GM19395 (cell line): ENCODE data around the gene ZSWIM6.
"Not testable (repeated sequence)": the region's sequence is repeated elsewhere in the genome, so short reads cannot be mapped to it uniquely, and the experiment has no call there.

ENCODE experiments used
- ATAC-seq: cut with Tn5 transposase; IDR thresholded peaks from one replicate; pipeline ENCODE4 v1.9.1; 2021; ENCODE audit warnings: mild to moderate bottlenecking, moderate library complexity; ENCODE audit not compliant: unreplicated experiment

The ZSWIM6 gene

GRCh38 chr5:61402970-61403900 is 71.2 kb downstream of the ZSWIM6 start:
- ATAC-seq: no peak

- no peak for ATAC-seq
Measured at GRCh38 chr5:61405511-61406295, 73.6 kb downstream of the ZSWIM6 start.

- not testable (repeated sequence) for ATAC-seq
Measured at GRCh38 chr5:61406497-61406896, 74.4 kb downstream of the ZSWIM6 start.

GRCh38 chr5:61407706-61408270 is 75.7 kb downstream of the ZSWIM6 start:
- no peak for ATAC-seq

- peak; percentile 99 for ATAC-seq
Measured at GRCh38 chr5:61408476-61409168, 76.6 kb downstream of the ZSWIM6 start.

- ATAC-seq: no peak
Measured at GRCh38 chr5:61409568-61409967, 77.5 kb downstream of the ZSWIM6 start.

- ATAC-seq: no peak
Measured at GRCh38 chr5:61410811-61411210, 78.8 kb downstream of the ZSWIM6 start.

- no peak for ATAC-seq
Measured at GRCh38 chr5:61412361-61412760, 80.3 kb downstream of the ZSWIM6 start.

- not testable (repeated sequence) for ATAC-seq
Measured at GRCh38 chr5:61413205-61413604, 81.1 kb downstream of the ZSWIM6 start.

GRCh38 chr5:61414806-61415205 is 82.7 kb downstream of the ZSWIM6 start:
- ATAC-seq: no peak

GRCh38 chr5:61416010-61416409 is 84.0 kb downstream of the ZSWIM6 start:
- ATAC-seq: no peak

- ATAC-seq: no peak
Measured at GRCh38 chr5:61416420-61416819, 84.4 kb downstream of the ZSWIM6 start.

GRCh38 chr5:61417340-61417739 is 85.3 kb downstream of the ZSWIM6 start:
- ATAC-seq: no peak

GRCh38 chr5:61417851-61418250 is 85.8 kb downstream of the ZSWIM6 start:
- no peak for ATAC-seq

GRCh38 chr5:61419106-61419505 is 87.0 kb downstream of the ZSWIM6 start:
- no peak for ATAC-seq

GRCh38 chr5:61420016-61420415 is 88.0 kb downstream of the ZSWIM6 start:
- ATAC-seq: no peak

- not testable (repeated sequence) for ATAC-seq
Measured at GRCh38 chr5:61421262-61421661, 89.2 kb downstream of the ZSWIM6 start.

- ATAC-seq: no peak
Measured at GRCh38 chr5:61423487-61424145, 91.6 kb downstream of the ZSWIM6 start.

- no peak for ATAC-seq
Measured at GRCh38 chr5:61425918-61426317, 93.9 kb downstream of the ZSWIM6 start.

- no peak for ATAC-seq
Measured at GRCh38 chr5:61429906-61430305, 97.8 kb downstream of the ZSWIM6 start.
